BJ (cell line): ENCODE results near the gene OR10W1. TPM values are rescaled to one million over a fixed set of nuclear protein-coding genes. Genes with fewer than 3 reads are reported as not detected.
A peak's percentile ranks its signal among the peaks of the same experiment; 100 is the strongest.

Experiments
- CTCF ChIA-PET: fragments of 350-600 bp; formaldehyde crosslinking; extraction: SDS; loops from one replicate; lab custom pipeline; 2021; ENCODE audit warnings: antibody characterized with exemption, inconsistent platforms; lab: Yijun Ruan, JAX
- POLR2A ChIA-PET: fragments of 300-600 bp; sonication (Branson Sonifier 250); formaldehyde crosslinking; extraction: SDS; loops from one replicate; lab custom pipeline; 2021; ENCODE audit warnings: antibody characterized with exemption; lab: Charles Lee
- DNase-seq: peaks from one replicate; pipeline ENCODE4 v3.0.0-alpha.2; 2011; ENCODE audit warnings: low read depth
- H3K27me3 ChIP-seq: 2 replicates; pipeline ENCODE4 v1.6.0; 2011; ENCODE audit warnings: low read length; ENCODE audit not compliant: control insufficient read depth, insufficient read depth
- H3K36me3 ChIP-seq: 2 replicates; pipeline ENCODE4 v1.5.1; 2011; ENCODE audit warnings: low read length; ENCODE audit not compliant: control insufficient read depth, insufficient read depth
- H3K4me3 ChIP-seq: 2 replicates; pipeline ENCODE4 v1.5.1; 2011; ENCODE audit warnings: low read depth, mild to moderate bottlenecking, control low read depth, low read length
- CTCF ChIP-seq: IDR thresholded peaks from 2 replicates; pipeline ENCODE4 v1.5.1; 2011; ENCODE audit warnings: low read depth, mild to moderate bottlenecking, control low read depth, inconsistent platforms, low read length, moderate library complexity; ENCODE audit not compliant: insufficient read depth
- polyA plus RNA-seq: library from polyadenylated mRNA; depleted of rRNA; stranded (reverse); fragments of >200 nt; gene quantifications from 2 replicates; pipeline ENCODE4 v1.2.3, GENCODE V29; 2011

Gene OR10W1
- polyA plus RNA-seq, 1 experiment = not detected

- peak; percentile 75 for TF ChIP-seq CTCF
- DNase-seq = no peak
- POLR2A ChIA-PET = interaction anchor here (0.6 kb wide), 1 partner anchor 341 kb away, joined by 3 read pairs; no protein-coding TSS in a partner anchor
These were observed 18.2 kb upstream of the OR10W1 start for GRCh38 chr11:58286249-58286648.

GRCh38 chr11:58285483-58286040 lies 17.5 kb upstream of the OR10W1 start:
- ChIA-PET CTCF (interaction anchor here (0.9 to 1.9 kb wide), 18 partner anchors 8 to 534 kb away, joined by 3 to 8 read pairs (median 4); partner anchors contain the start of gene BTBD18), POLR2A (interaction anchor here (0.6 kb wide), 1 partner anchor 341 kb away, joined by 3 read pairs; no protein-coding TSS in a partner anchor)

More at GRCh38 chr11:58286249-58286648, 18.2 kb upstream of the OR10W1 start:
- Histone ChIP-seq H3K27me3 (no peaks in the 10 kb centered on the region), H3K4me3 (no peak overlapping the region), H3K36me3 (no peaks in the 10 kb centered on the region)
- CTCF ChIA-PET = interaction anchor here (0.7 to 1.9 kb wide), 21 partner anchors 9 to 535 kb away, joined by 3 to 8 read pairs (median 3); partner anchors contain the start of gene BTBD18

GRCh38 chr11:58276151-58276550 lies 8.1 kb upstream of the OR10W1 start:
- TF ChIP-seq CTCF = no peak
- Histone ChIP-seq H3K27me3 (no peaks in the 10 kb centered on the region), H3K4me3 (no peak overlapping the region), H3K36me3 (no peaks in the 10 kb centered on the region)
- DNase-seq = no peak
- ChIA-PET POLR2A (no interaction called here), CTCF (no interaction called here)

More at GRCh38 chr11:58285483-58286040, 17.5 kb upstream of the OR10W1 start:
- Histone ChIP-seq H3K4me3 (no peak overlapping the region), H3K27me3 (no peaks in the 10 kb centered on the region), H3K36me3 (no peaks in the 10 kb centered on the region)
- no peak for DNase-seq
- TF ChIP-seq CTCF = no peak

- Histone ChIP-seq H3K4me3 (no peak overlapping the region), H3K36me3 (no peaks in the 10 kb centered on the region), H3K27me3 (no peaks in the 10 kb centered on the region)
- DNase-seq = no peak
- no peak for TF ChIP-seq CTCF
- CTCF ChIA-PET = no interaction called here
- POLR2A ChIA-PET = no interaction called here
These were observed 6.9 kb upstream of the OR10W1 start for GRCh38 chr11:58275002-58275401.

GRCh38 chr11:58259983-58260382 lies 8.1 kb downstream of the OR10W1 start:
- CTCF ChIA-PET = no interaction called here
- Histone ChIP-seq H3K4me3 (no peak overlapping the region), H3K36me3 (no peaks in the 10 kb centered on the region), H3K27me3 (no peaks in the 10 kb centered on the region)
- POLR2A ChIA-PET = no interaction called here
- no peak for DNase-seq
- no peak for TF ChIP-seq CTCF
